Parathyroid adenoma (tissue), 2 donors: ENCODE results near the gene PRG3.
"Not testable (repeated sequence)": the region's sequence is repeated elsewhere in the genome, so short reads cannot be mapped to it uniquely, and the experiment has no call there.

Source experiments
- H2AFZ ChIP-seq: fragments of 300-600 bp; sonication (generic); one replicate; pipeline ENCODE4 v1.7.0; 2017; ENCODE audit warnings: antibody characterized with exemption, mild to moderate bottlenecking
- H3K27ac ChIP-seq: fragments of 300-600 bp; sonication (generic); one replicate; pipeline ENCODE4 v1.7.0; 2017
- H3K27me3 ChIP-seq: fragments of 300-600 bp; sonication (generic); one replicate; pipeline ENCODE4 v1.7.0; 2017; ENCODE audit warnings: low read length; ENCODE audit not compliant: control insufficient read depth, insufficient read depth
- H3K36me3 ChIP-seq: fragments of 300-600 bp; sonication (generic); one replicate; pipeline ENCODE4 v1.7.0; 2017; ENCODE audit warnings: low read length; ENCODE audit not compliant: control insufficient read depth, insufficient read depth
- H3K4me1 ChIP-seq: fragments of 300-600 bp; sonication (generic); one replicate; pipeline ENCODE4 v1.7.0; 2017; ENCODE audit warnings: control low read depth
- H3K4me2 ChIP-seq: fragments of 300-600 bp; sonication (generic); one replicate; pipeline ENCODE4 v1.7.0; 2017; ENCODE audit warnings: low read length
- H3K4me3 ChIP-seq: fragments of 300-600 bp; sonication (generic); one replicate; pipeline ENCODE4 v1.7.0; 2017; ENCODE audit warnings: low read depth, low read length
- H3K79me2 ChIP-seq: fragments of 300-600 bp; sonication (generic); one replicate; pipeline ENCODE4 v1.7.0; 2017; ENCODE audit warnings: control low read depth
- H3K9ac ChIP-seq: fragments of 300-600 bp; sonication (generic); one replicate; pipeline ENCODE4 v1.7.0; 2017; ENCODE audit warnings: mild to moderate bottlenecking
- H3K9me3 ChIP-seq: fragments of 300-600 bp; sonication (generic); one replicate; pipeline ENCODE4 v1.7.0; 2017; ENCODE audit warnings: low read length; ENCODE audit not compliant: control insufficient read depth
- CTCF ChIP-seq: fragments of 300-600 bp; sonication (generic); IDR thresholded peaks from one replicate; pipeline ENCODE4 v1.7.0; 2017; ENCODE audit warnings: antibody characterized with exemption, mild to moderate bottlenecking
- donor health status: primary hyperparathyroidism.

The PRG3 gene

GRCh38 chr11:57407010-57407920, 26.3 kb upstream of the PRG3 start:
- Histone ChIP-seq H3K27ac (peak overlapping the region; percentile 24), H2AFZ (no peak overlapping the region), H3K9ac (no peak overlapping the region), H3K9me3 (no peaks in the 10 kb centered on the region), H3K27me3 (no peaks in the 10 kb centered on the region), H3K4me3 (no peak overlapping the region), H3K4me1 (no peaks in the 10 kb centered on the region), H3K79me2 (no peaks in the 10 kb centered on the region), H3K36me3 (no peaks in the 10 kb centered on the region), H3K4me2 (no peak overlapping the region)
- TF ChIP-seq CTCF: no peak

- H3K79me2 ChIP-seq: no peaks in the 10 kb centered on the region
- no peaks in the 10 kb centered on the region for H3K4me1 ChIP-seq
- no peak overlapping the region for H3K4me2 ChIP-seq
- no peaks in the 10 kb centered on the region for H3K36me3 ChIP-seq
- H3K4me3 ChIP-seq: no peak overlapping the region
- H3K27me3 ChIP-seq: no peaks in the 10 kb centered on the region
- H2AFZ ChIP-seq: no peak overlapping the region
- no peak overlapping the region for H3K27ac ChIP-seq
- no peak for TF ChIP-seq CTCF
- H3K9me3 ChIP-seq: no peaks in the 10 kb centered on the region
- no peak overlapping the region for H3K9ac ChIP-seq
These were observed 25.5 kb upstream of the PRG3 start for GRCh38 chr11:57406337-57406904.

GRCh38 chr11:57405271-57405860, 24.4 kb upstream of the PRG3 start:
- H3K27ac ChIP-seq: no peak overlapping the region
- no peak overlapping the region for H3K9ac ChIP-seq
- H3K4me1 ChIP-seq: no peaks in the 10 kb centered on the region
- no peak overlapping the region for H3K4me2 ChIP-seq
- H3K9me3 ChIP-seq: no peaks in the 10 kb centered on the region
- no peak overlapping the region for H2AFZ ChIP-seq
- no peaks in the 10 kb centered on the region for H3K79me2 ChIP-seq
- TF ChIP-seq CTCF: no peak
- H3K4me3 ChIP-seq: no peak overlapping the region
- H3K27me3 ChIP-seq: no peaks in the 10 kb centered on the region
- no peaks in the 10 kb centered on the region for H3K36me3 ChIP-seq

- Histone ChIP-seq H3K9ac (no peak overlapping the region), H3K9me3 (no peaks in the 10 kb centered on the region)
These were observed 22.8 kb upstream of the PRG3 start for GRCh38 chr11:57403802-57404147.

GRCh38 chr11:57403003-57403801, 22.3 kb upstream of the PRG3 start:
- not testable (repeated sequence) for H3K9me3 ChIP-seq, H3K4me2 ChIP-seq, H3K27ac ChIP-seq, H3K9ac ChIP-seq, H3K36me3 ChIP-seq, H3K4me3 ChIP-seq, H3K27me3 ChIP-seq, H2AFZ ChIP-seq, H3K4me1 ChIP-seq, H3K79me2 ChIP-seq

More at GRCh38 chr11:57403802-57404147, 22.8 kb upstream of the PRG3 start:
- Histone ChIP-seq H3K4me2 (no peak overlapping the region), H3K27me3 (no peaks in the 10 kb centered on the region), H2AFZ (no peak overlapping the region), H3K79me2 (no peaks in the 10 kb centered on the region), H3K4me1 (no peaks in the 10 kb centered on the region), H3K36me3 (no peaks in the 10 kb centered on the region), H3K4me3 (no peak overlapping the region), H3K27ac (no peak overlapping the region)
- TF ChIP-seq CTCF: no peak
